GM23338 (cell line): ENCODE data around the gene NYAP2. TPM values are rescaled to one million over a fixed set of nuclear protein-coding genes. Genes with fewer than 3 reads are reported as not detected.

Source experiments
- ATAC-seq: fragments of 200-7000 bp; cut with Tn5 transposase; 3 replicates; pipeline ENCODE4 v1.9.1; 2020
- DNase-seq: peaks from one replicate; pipeline ENCODE4 v3.0.0-alpha.2; 2015; ENCODE audit warnings: low spot score
- H2AFZ ChIP-seq: fragments of 200-600 bp; sonication (generic); 2 replicates; pipeline ENCODE4 v1.8.0; 2016; ENCODE audit warnings: antibody characterized with exemption, mild to moderate bottlenecking, moderate library complexity
- H3F3A ChIP-seq: fragments of 200-600 bp; sonication (generic); replicated peaks from 2 replicates; pipeline ENCODE4 v1.8.0; 2017; ENCODE audit warnings: antibody characterized with exemption, mixed run types, low read depth
- H3K27ac ChIP-seq: fragments of 200-600 bp; sonication (generic); 2 replicates; pipeline ENCODE4 v1.6.1; 2016; ENCODE audit warnings: low read depth
- H3K27me3 ChIP-seq: fragments of 200-600 bp; sonication (generic); 2 replicates; pipeline ENCODE4 v1.8.0; 2016; ENCODE audit warnings: mild to moderate bottlenecking, mixed run types, moderate library complexity; ENCODE audit not compliant: insufficient read depth
- H3K36me3 ChIP-seq: fragments of 200-600 bp; sonication (generic); 2 replicates; pipeline ENCODE4 v1.8.0; 2016; ENCODE audit warnings: mild to moderate bottlenecking; ENCODE audit not compliant: insufficient read depth
- H3K4me1 ChIP-seq: fragments of 200-600 bp; sonication (generic); 2 replicates; pipeline ENCODE4 v1.8.0; 2016; ENCODE audit warnings: mild to moderate bottlenecking, moderate library complexity; ENCODE audit not compliant: insufficient read depth
- H3K4me2 ChIP-seq: fragments of 200-600 bp; sonication (generic); 2 replicates; pipeline ENCODE4 v1.7.1; 2017; ENCODE audit warnings: mixed run types
- H3K4me3 ChIP-seq: fragments of 200-600 bp; sonication (generic); 2 replicates; pipeline ENCODE4 v1.6.1; 2016; ENCODE audit warnings: mixed run types
- H3K79me2 ChIP-seq: fragments of 200-600 bp; sonication (generic); replicated peaks from 2 replicates; pipeline ENCODE4 v1.8.0; 2017; ENCODE audit warnings: mild to moderate bottlenecking; ENCODE audit not compliant: insufficient read depth
- H3K9me2 ChIP-seq: fragments of 200-600 bp; sonication (generic); 2 replicates; pipeline ENCODE4 v1.8.0; 2017; ENCODE audit not compliant: insufficient read depth
- H4K20me1 ChIP-seq: fragments of 200-600 bp; sonication (generic); replicated peaks from 2 replicates; pipeline ENCODE4 v1.8.0; 2017; ENCODE audit warnings: mild to moderate bottlenecking; ENCODE audit not compliant: insufficient read depth
- H3K27ac Mint-ChIP-seq: 2 replicates; pipeline ENCODE4 v1.8.0; 2020; ENCODE audit warnings: inconsistent platforms, mild to moderate bottlenecking, moderate library complexity, mixed read lengths
- H3K27me3 Mint-ChIP-seq: 3 replicates; pipeline ENCODE4 v1.8.0; 2022; ENCODE audit warnings: low read depth, mild to moderate bottlenecking, moderate library complexity, mixed read lengths, inconsistent platforms; ENCODE audit not compliant: insufficient read depth, poor library complexity
- H3K36me3 Mint-ChIP-seq: 3 replicates; pipeline ENCODE4 v1.8.0; 2021; ENCODE audit warnings: low read depth, mild to moderate bottlenecking, inconsistent platforms, moderate library complexity, mixed read lengths
- H3K4me1 Mint-ChIP-seq: 3 replicates; pipeline ENCODE4 v1.8.0; 2020; ENCODE audit warnings: mild to moderate bottlenecking, inconsistent platforms, mixed read lengths
- H3K4me3 Mint-ChIP-seq: 3 replicates; pipeline ENCODE4 v1.8.0; 2021; ENCODE audit warnings: moderate library complexity, mild to moderate bottlenecking, inconsistent platforms, mixed read lengths
- H3K9me3 Mint-ChIP-seq: 3 replicates; pipeline ENCODE4 v1.8.0; 2020; ENCODE audit warnings: moderate library complexity, mild to moderate bottlenecking, inconsistent platforms, mixed read lengths
- CREB1 ChIP-seq: fragments of 250-450 bp; sonication (Bioruptor Pico); IDR thresholded peaks from 2 replicates; pipeline ENCODE4 v1.5.0; 2020; ENCODE audit warnings: low read depth, mild to moderate bottlenecking, moderate library complexity
- EZH2 ChIP-seq: fragments of 200-600 bp; sonication (generic); IDR thresholded peaks from one replicate; pipeline ENCODE4 v1.8.0; 2017; ENCODE audit warnings: antibody characterized with exemption, mild to moderate bottlenecking, low read depth; ENCODE audit not compliant: unreplicated experiment
- JUNB ChIP-seq: IDR thresholded peaks from one replicate; pipeline ENCODE4 v1.6.1; 2016; ENCODE audit warnings: antibody characterized with exemption; ENCODE audit not compliant: unreplicated experiment
- ZNF331 ChIP-seq: fragments of 250-450 bp; sonication (Bioruptor Pico); IDR thresholded peaks from 2 replicates; pipeline ENCODE4 v1.5.0; 2020; ENCODE audit warnings: low read depth, mild to moderate bottlenecking, moderate library complexity
- polyA plus RNA-seq: library from polyadenylated mRNA; unstranded; fragments of >200 nt; fragmentation: Nextera tagmentation; extraction: Ambion mirVana; gene quantifications from 2 replicates; pipeline ENCODE4 v1.2.1, GENCODE V29; 2016
- total RNA-seq: library from RNA; depleted of rRNA; stranded (reverse); fragments of >200 nt; shearing (Covaris generic); gene quantifications from 2 replicates; pipeline ENCODE4 v1.2.3, GENCODE V29; 2014
- TF ChIP-seq, protein P1 (sequence below): IDR thresholded peaks from one replicate; pipeline ENCODE4 v1.6.1; 2018; ENCODE audit warnings: antibody characterized with exemption; ENCODE audit not compliant: unreplicated experiment
- TF ChIP-seq, protein P2 (sequence below): IDR thresholded peaks from 2 replicates; pipeline ENCODE4 v1.6.1; 2016; ENCODE audit warnings: antibody characterized with exemption
- TF ChIP-seq, protein P3 (sequence below), 2 experiments: fragments of 200-600 bp in 1 of 2; sonication (generic) in 1 of 2; conservative IDR thresholded peaks; 2 replicates each; pipeline versions ENCODE4 v1.5.1 to v1.6.1; 2016 to 2017; ENCODE audit warnings: antibody characterized with exemption in 2 of 2, low read depth in 2 of 2, mild to moderate bottlenecking in 2 of 2, moderate library complexity in 1 of 2

Gene NYAP2
- total and polyA plus RNA-seq, 2 experiments from 2014 or later, result not detected

DNA sequence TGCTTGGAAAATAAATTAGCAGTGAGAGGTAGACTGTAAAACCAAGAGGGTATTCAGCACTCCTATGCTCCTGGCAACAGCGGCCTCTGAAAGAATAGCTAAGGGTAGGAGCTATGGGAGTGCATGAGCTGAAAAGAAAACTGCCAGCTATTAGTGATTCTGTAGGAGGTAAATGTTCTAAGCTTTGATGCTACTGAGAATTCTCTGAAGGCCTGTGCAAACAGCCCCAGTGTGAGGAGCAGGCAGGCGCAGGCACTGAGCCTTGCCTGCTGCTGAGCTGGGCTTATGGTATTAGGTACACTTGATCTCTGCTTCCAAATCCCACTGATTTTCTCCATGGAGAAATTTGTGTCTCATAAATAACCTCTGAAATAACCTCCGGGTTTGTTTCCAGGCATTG lies 86.7 kb downstream of the NYAP2 start:
- H3K9me2 ChIP-seq, result 0 out of 2 replicates have a peak, but pooled peaks cover 7% of the 10 kb centered on the region
- no peak overlapping the region for H3K4me3 ChIP-seq
- no peak overlapping the region for H3K4me3 Mint-ChIP-seq
- no peaks in the 10 kb centered on the region for H3K4me1 ChIP-seq
- H3K27ac ChIP-seq, result no peak overlapping the region
- H3K9me3 Mint-ChIP-seq, result no peaks in the 10 kb centered on the region
- no peaks in the 10 kb centered on the region for H3F3A ChIP-seq
- TF ChIP-seq, protein P1, sequence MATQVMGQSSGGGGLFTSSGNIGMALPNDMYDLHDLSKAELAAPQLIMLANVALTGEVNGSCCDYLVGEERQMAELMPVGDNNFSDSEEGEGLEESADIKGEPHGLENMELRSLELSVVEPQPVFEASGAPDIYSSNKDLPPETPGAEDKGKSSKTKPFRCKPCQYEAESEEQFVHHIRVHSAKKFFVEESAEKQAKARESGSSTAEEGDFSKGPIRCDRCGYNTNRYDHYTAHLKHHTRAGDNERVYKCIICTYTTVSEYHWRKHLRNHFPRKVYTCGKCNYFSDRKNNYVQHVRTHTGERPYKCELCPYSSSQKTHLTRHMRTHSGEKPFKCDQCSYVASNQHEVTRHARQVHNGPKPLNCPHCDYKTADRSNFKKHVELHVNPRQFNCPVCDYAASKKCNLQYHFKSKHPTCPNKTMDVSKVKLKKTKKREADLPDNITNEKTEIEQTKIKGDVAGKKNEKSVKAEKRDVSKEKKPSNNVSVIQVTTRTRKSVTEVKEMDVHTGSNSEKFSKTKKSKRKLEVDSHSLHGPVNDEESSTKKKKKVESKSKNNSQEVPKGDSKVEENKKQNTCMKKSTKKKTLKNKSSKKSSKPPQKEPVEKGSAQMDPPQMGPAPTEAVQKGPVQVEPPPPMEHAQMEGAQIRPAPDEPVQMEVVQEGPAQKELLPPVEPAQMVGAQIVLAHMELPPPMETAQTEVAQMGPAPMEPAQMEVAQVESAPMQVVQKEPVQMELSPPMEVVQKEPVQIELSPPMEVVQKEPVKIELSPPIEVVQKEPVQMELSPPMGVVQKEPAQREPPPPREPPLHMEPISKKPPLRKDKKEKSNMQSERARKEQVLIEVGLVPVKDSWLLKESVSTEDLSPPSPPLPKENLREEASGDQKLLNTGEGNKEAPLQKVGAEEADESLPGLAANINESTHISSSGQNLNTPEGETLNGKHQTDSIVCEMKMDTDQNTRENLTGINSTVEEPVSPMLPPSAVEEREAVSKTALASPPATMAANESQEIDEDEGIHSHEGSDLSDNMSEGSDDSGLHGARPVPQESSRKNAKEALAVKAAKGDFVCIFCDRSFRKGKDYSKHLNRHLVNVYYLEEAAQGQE, result no peak
- TF ChIP-seq JUNB, result no peak
- no peak for TF ChIP-seq EZH2
- no peak for TF ChIP-seq ZNF331
- TF ChIP-seq, protein P2, sequence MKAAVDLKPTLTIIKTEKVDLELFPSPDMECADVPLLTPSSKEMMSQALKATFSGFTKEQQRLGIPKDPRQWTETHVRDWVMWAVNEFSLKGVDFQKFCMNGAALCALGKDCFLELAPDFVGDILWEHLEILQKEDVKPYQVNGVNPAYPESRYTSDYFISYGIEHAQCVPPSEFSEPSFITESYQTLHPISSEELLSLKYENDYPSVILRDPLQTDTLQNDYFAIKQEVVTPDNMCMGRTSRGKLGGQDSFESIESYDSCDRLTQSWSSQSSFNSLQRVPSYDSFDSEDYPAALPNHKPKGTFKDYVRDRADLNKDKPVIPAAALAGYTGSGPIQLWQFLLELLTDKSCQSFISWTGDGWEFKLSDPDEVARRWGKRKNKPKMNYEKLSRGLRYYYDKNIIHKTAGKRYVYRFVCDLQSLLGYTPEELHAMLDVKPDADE, result no peak
- TF ChIP-seq, protein P3, sequence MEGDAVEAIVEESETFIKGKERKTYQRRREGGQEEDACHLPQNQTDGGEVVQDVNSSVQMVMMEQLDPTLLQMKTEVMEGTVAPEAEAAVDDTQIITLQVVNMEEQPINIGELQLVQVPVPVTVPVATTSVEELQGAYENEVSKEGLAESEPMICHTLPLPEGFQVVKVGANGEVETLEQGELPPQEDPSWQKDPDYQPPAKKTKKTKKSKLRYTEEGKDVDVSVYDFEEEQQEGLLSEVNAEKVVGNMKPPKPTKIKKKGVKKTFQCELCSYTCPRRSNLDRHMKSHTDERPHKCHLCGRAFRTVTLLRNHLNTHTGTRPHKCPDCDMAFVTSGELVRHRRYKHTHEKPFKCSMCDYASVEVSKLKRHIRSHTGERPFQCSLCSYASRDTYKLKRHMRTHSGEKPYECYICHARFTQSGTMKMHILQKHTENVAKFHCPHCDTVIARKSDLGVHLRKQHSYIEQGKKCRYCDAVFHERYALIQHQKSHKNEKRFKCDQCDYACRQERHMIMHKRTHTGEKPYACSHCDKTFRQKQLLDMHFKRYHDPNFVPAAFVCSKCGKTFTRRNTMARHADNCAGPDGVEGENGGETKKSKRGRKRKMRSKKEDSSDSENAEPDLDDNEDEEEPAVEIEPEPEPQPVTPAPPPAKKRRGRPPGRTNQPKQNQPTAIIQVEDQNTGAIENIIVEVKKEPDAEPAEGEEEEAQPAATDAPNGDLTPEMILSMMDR (conservative IDR thresholded peaks at IDR 0.05; ENCODE audit: low read depth in 2 of 2), result no peak
- H3K36me3 Mint-ChIP-seq, result no peaks in the 10 kb centered on the region
- H4K20me1 ChIP-seq, result no peaks in the 10 kb centered on the region
- no peak overlapping the region for H2AFZ ChIP-seq
- no peaks in the 10 kb centered on the region for H3K79me2 ChIP-seq
- peaks cover 2% of the 10 kb centered on the region for H3K27me3 Mint-ChIP-seq
- H3K27me3 ChIP-seq, result no peaks in the 10 kb centered on the region
- no peak for DNase-seq
- H3K36me3 ChIP-seq, result no peaks in the 10 kb centered on the region
- H3K4me1 Mint-ChIP-seq, result no peaks in the 10 kb centered on the region
- H3K4me2 ChIP-seq, result no peak overlapping the region
- no peak for ATAC-seq
- H3K27ac Mint-ChIP-seq, result no peak overlapping the region

DNA sequence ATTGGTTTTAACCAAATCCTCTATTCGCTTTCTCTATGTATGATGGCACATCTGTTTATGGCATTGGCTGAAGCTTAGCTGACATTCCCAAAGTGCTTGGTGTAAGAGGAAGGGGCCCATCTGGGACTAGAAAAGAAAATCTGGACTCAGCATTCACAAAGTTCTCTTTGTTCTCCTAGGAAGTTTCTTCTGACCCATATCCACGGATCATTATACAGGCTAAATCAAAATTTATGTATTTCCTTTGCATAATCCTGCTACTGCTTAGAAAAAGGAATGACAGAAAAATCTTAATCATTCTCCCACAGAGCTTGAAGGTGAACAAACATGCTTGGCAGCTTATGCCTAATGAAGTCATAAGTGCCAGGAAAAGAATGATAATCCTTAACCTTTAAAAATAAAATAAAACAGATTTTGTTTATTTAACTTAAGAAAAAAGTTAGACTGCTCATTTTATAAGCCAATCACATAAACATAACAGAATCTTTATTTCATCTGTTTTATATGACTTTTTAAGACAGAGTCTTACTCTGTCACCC lies 88.4 kb downstream of the NYAP2 start:
- no peak overlapping the region for H3K27ac Mint-ChIP-seq
- Histone ChIP-seq H4K20me1 (no peaks in the 10 kb centered on the region), H3F3A (no peaks in the 10 kb centered on the region), H3K4me1 (no peaks in the 10 kb centered on the region), H3K79me2 (no peaks in the 10 kb centered on the region), H3K36me3 (no peaks in the 10 kb centered on the region), H3K4me2 (no peak overlapping the region), H3K27ac (no peak overlapping the region), H3K9me2 (0 out of 2 replicates have a peak, but pooled peaks cover 7% of the 10 kb centered on the region), H3K27me3 (no peaks in the 10 kb centered on the region), H3K4me3 (no peak overlapping the region), H2AFZ (no peak overlapping the region)
- H3K4me3 Mint-ChIP-seq, result no peak overlapping the region
- DNase-seq (no peak), ATAC-seq (no peak)
- TF ChIP-seq CREB1 (CRISPR knock-in tag), result no peak
- TF ChIP-seq, protein P1, result no peak
- no peaks in the 10 kb centered on the region for H3K4me1 Mint-ChIP-seq
- no peaks in the 10 kb centered on the region for H3K36me3 Mint-ChIP-seq
- peaks cover 2% of the 10 kb centered on the region for H3K27me3 Mint-ChIP-seq
- H3K9me3 Mint-ChIP-seq, result no peaks in the 10 kb centered on the region
